ENCODE measurements around the gene TLR6.

Gene TLR6

GRCh38 chr4:38856046-38856445, 571 bp downstream of the TLR6 start:
- Histone ChIP-seq H3K36me3 (ENCODE audit: control insufficient read depth, insufficient read depth, low read length) (no peaks in the 10 kb centered on the region), H3K9me3 (ENCODE audit: control insufficient read depth, low read length) (no peaks in the 10 kb centered on the region), H3K4me3 (ENCODE audit: insufficient read depth, low read depth, low read length, poor library complexity, severe bottlenecking) (peak overlapping the region; percentile 22), H3K27me3 (replicated peaks; ENCODE audit: control insufficient read depth, insufficient read depth, low read length, poor library complexity, severe bottlenecking) (no peaks in the 10 kb centered on the region), H3K4me1 (ENCODE audit: control insufficient read depth, insufficient read depth, low read length, poor library complexity, severe bottlenecking) (peaks cover 7% of the 10 kb centered on the region), H3K27ac (ENCODE audit: insufficient read depth, low read length, poor library complexity, severe bottlenecking) (peak overlapping the region; percentile 9)
- DNase-seq = no peak

- H3K4me1 ChIP-seq (ENCODE audit: control insufficient read depth, insufficient read depth, low read length, poor library complexity, severe bottlenecking) = peaks cover 7% of the 10 kb centered on the region
- no peaks in the 10 kb centered on the region for H3K36me3 ChIP-seq (ENCODE audit: control insufficient read depth, insufficient read depth, low read length)
- DNase-seq = no peak
- no peak overlapping the region for H3K4me3 ChIP-seq (ENCODE audit: insufficient read depth, low read depth, low read length, poor library complexity, severe bottlenecking)
- no peaks in the 10 kb centered on the region for H3K9me3 ChIP-seq (ENCODE audit: control insufficient read depth, low read length)
- no peak overlapping the region for H3K27ac ChIP-seq (ENCODE audit: insufficient read depth, low read length, poor library complexity, severe bottlenecking)
- H3K27me3 ChIP-seq (replicated peaks; ENCODE audit: control insufficient read depth, insufficient read depth, low read length, poor library complexity, severe bottlenecking) = no peaks in the 10 kb centered on the region
Observed at GRCh38 chr4:38855466-38855865, 1.2 kb downstream of the TLR6 start.

GRCh38 chr4:38846015-38846414, 10.6 kb downstream of the TLR6 start:
- Histone ChIP-seq H3K4me1 (ENCODE audit: control insufficient read depth, insufficient read depth, low read length, poor library complexity, severe bottlenecking) (no peaks in the 10 kb centered on the region), H3K36me3 (ENCODE audit: control insufficient read depth, insufficient read depth, low read length) (no peaks in the 10 kb centered on the region), H3K9me3 (ENCODE audit: control insufficient read depth, low read length) (no peaks in the 10 kb centered on the region), H3K27ac (ENCODE audit: insufficient read depth, low read length, poor library complexity, severe bottlenecking) (no peak overlapping the region), H3K4me3 (ENCODE audit: insufficient read depth, low read depth, low read length, poor library complexity, severe bottlenecking) (no peak overlapping the region), H3K27me3 (replicated peaks; ENCODE audit: control insufficient read depth, insufficient read depth, low read length, poor library complexity, severe bottlenecking) (no peaks in the 10 kb centered on the region)
- no peak for DNase-seq

- no peaks in the 10 kb centered on the region for H3K27me3 ChIP-seq (replicated peaks; ENCODE audit: control insufficient read depth, insufficient read depth, low read length, poor library complexity, severe bottlenecking)
- no peak overlapping the region for H3K4me3 ChIP-seq (ENCODE audit: insufficient read depth, low read depth, low read length, poor library complexity, severe bottlenecking)
- no peaks in the 10 kb centered on the region for H3K36me3 ChIP-seq (ENCODE audit: control insufficient read depth, insufficient read depth, low read length)
- H3K4me1 ChIP-seq (ENCODE audit: control insufficient read depth, insufficient read depth, low read length, poor library complexity, severe bottlenecking) = no peaks in the 10 kb centered on the region
- H3K27ac ChIP-seq (ENCODE audit: insufficient read depth, low read length, poor library complexity, severe bottlenecking) = no peak overlapping the region
- DNase-seq = no peak
- no peaks in the 10 kb centered on the region for H3K9me3 ChIP-seq (ENCODE audit: control insufficient read depth, low read length)
Observed at GRCh38 chr4:38842994-38843393, 13.6 kb downstream of the TLR6 start.

GRCh38 chr4:38837849-38838248, 18.8 kb downstream of the TLR6 start:
- Histone ChIP-seq H3K36me3 (ENCODE audit: control insufficient read depth, insufficient read depth, low read length) (no peaks in the 10 kb centered on the region), H3K4me1 (ENCODE audit: control insufficient read depth, insufficient read depth, low read length, poor library complexity, severe bottlenecking) (no peaks in the 10 kb centered on the region), H3K27ac (ENCODE audit: insufficient read depth, low read length, poor library complexity, severe bottlenecking) (no peak overlapping the region), H3K27me3 (replicated peaks; ENCODE audit: control insufficient read depth, insufficient read depth, low read length, poor library complexity, severe bottlenecking) (no peaks in the 10 kb centered on the region), H3K4me3 (ENCODE audit: insufficient read depth, low read depth, low read length, poor library complexity, severe bottlenecking) (no peak overlapping the region), H3K9me3 (ENCODE audit: control insufficient read depth, low read length) (no peaks in the 10 kb centered on the region)
- DNase-seq = no peak

GRCh38 chr4:38837334-38837733, 19.3 kb downstream of the TLR6 start:
- H3K36me3 ChIP-seq (ENCODE audit: control insufficient read depth, insufficient read depth, low read length) = no peaks in the 10 kb centered on the region
- H3K4me3 ChIP-seq (ENCODE audit: insufficient read depth, low read depth, low read length, poor library complexity, severe bottlenecking) = no peak overlapping the region
- H3K27me3 ChIP-seq (replicated peaks; ENCODE audit: control insufficient read depth, insufficient read depth, low read length, poor library complexity, severe bottlenecking) = no peaks in the 10 kb centered on the region
- DNase-seq = no peak
- no peak overlapping the region for H3K27ac ChIP-seq (ENCODE audit: insufficient read depth, low read length, poor library complexity, severe bottlenecking)
- H3K4me1 ChIP-seq (ENCODE audit: control insufficient read depth, insufficient read depth, low read length, poor library complexity, severe bottlenecking) = no peaks in the 10 kb centered on the region
- no peaks in the 10 kb centered on the region for H3K9me3 ChIP-seq (ENCODE audit: control insufficient read depth, low read length)

- Histone ChIP-seq H3K27me3 (replicated peaks; ENCODE audit: control insufficient read depth, insufficient read depth, low read length, poor library complexity, severe bottlenecking) (no peaks in the 10 kb centered on the region), H3K4me1 (ENCODE audit: control insufficient read depth, insufficient read depth, low read length, poor library complexity, severe bottlenecking) (no peaks in the 10 kb centered on the region), H3K36me3 (ENCODE audit: control insufficient read depth, insufficient read depth, low read length) (no peaks in the 10 kb centered on the region), H3K9me3 (ENCODE audit: control insufficient read depth, low read length) (no peaks in the 10 kb centered on the region), H3K4me3 (ENCODE audit: insufficient read depth, low read depth, low read length, poor library complexity, severe bottlenecking) (no peak overlapping the region), H3K27ac (ENCODE audit: insufficient read depth, low read length, poor library complexity, severe bottlenecking) (no peak overlapping the region)
- DNase-seq = no peak
Observed at GRCh38 chr4:38834570-38834969, 22.0 kb downstream of the TLR6 start.

GRCh38 chr4:38832624-38833528, 23.7 kb downstream of the TLR6 start:
- Histone ChIP-seq H3K27me3 (replicated peaks; ENCODE audit: control insufficient read depth, insufficient read depth, low read length, poor library complexity, severe bottlenecking) (no peaks in the 10 kb centered on the region), H3K36me3 (ENCODE audit: control insufficient read depth, insufficient read depth, low read length) (no peaks in the 10 kb centered on the region)

GRCh38 chr4:38832206-38832605, 24.4 kb downstream of the TLR6 start:
- Histone ChIP-seq H3K4me1 (ENCODE audit: control insufficient read depth, insufficient read depth, low read length, poor library complexity, severe bottlenecking) (no peaks in the 10 kb centered on the region), H3K9me3 (ENCODE audit: control insufficient read depth, low read length) (no peaks in the 10 kb centered on the region), H3K36me3 (ENCODE audit: control insufficient read depth, insufficient read depth, low read length) (no peaks in the 10 kb centered on the region), H3K27ac (ENCODE audit: insufficient read depth, low read length, poor library complexity, severe bottlenecking) (no peak overlapping the region), H3K27me3 (replicated peaks; ENCODE audit: control insufficient read depth, insufficient read depth, low read length, poor library complexity, severe bottlenecking) (no peaks in the 10 kb centered on the region), H3K4me3 (ENCODE audit: insufficient read depth, low read depth, low read length, poor library complexity, severe bottlenecking) (no peak overlapping the region)
- no peak for DNase-seq

More at GRCh38 chr4:38832624-38833528, 23.7 kb downstream of the TLR6 start:
- Histone ChIP-seq H3K27ac (ENCODE audit: insufficient read depth, low read length, poor library complexity, severe bottlenecking) (no peak overlapping the region), H3K9me3 (ENCODE audit: control insufficient read depth, low read length) (no peaks in the 10 kb centered on the region), H3K4me3 (ENCODE audit: insufficient read depth, low read depth, low read length, poor library complexity, severe bottlenecking) (no peak overlapping the region), H3K4me1 (ENCODE audit: control insufficient read depth, insufficient read depth, low read length, poor library complexity, severe bottlenecking) (no peaks in the 10 kb centered on the region)
- no peak for DNase-seq

- no peak overlapping the region for H3K4me3 ChIP-seq (ENCODE audit: insufficient read depth, low read depth, low read length, poor library complexity, severe bottlenecking)
- H3K27me3 ChIP-seq (replicated peaks; ENCODE audit: control insufficient read depth, insufficient read depth, low read length, poor library complexity, severe bottlenecking) = no peaks in the 10 kb centered on the region
- no peak for DNase-seq
- no peaks in the 10 kb centered on the region for H3K36me3 ChIP-seq (ENCODE audit: control insufficient read depth, insufficient read depth, low read length)
- H3K9me3 ChIP-seq (ENCODE audit: control insufficient read depth, low read length) = no peaks in the 10 kb centered on the region
- H3K27ac ChIP-seq (ENCODE audit: insufficient read depth, low read length, poor library complexity, severe bottlenecking) = no peak overlapping the region
- H3K4me1 ChIP-seq (ENCODE audit: control insufficient read depth, insufficient read depth, low read length, poor library complexity, severe bottlenecking) = no peaks in the 10 kb centered on the region
Observed at GRCh38 chr4:38831653-38832052, 25.0 kb downstream of the TLR6 start.

All from effector memory CD4-positive, alpha-beta T cell (primary cell).